Keratinocyte (primary cell): ENCODE measurements around the gene OR8A1.

Source experiments
- CTCF ChIP-seq, 3 experiments: IDR thresholded peaks in 1 of 3; conservative IDR thresholded peaks in 1 of 3; optimal IDR thresholded peaks in 1 of 3; 2 replicates in 2 of 3; 3 replicates in 1 of 3; pipeline versions ENCODE3 to v1.5.1; 2011; ENCODE audit warnings: low read length in 3 of 3, mild to moderate bottlenecking in 3 of 3, moderate library complexity in 2 of 3, control low read depth in 1 of 3, inconsistent platforms in 1 of 3; ENCODE audit not compliant: insufficient read depth in 2 of 3; ENCODE audit errors: extremely low read depth in 1 of 3
- EZH2 ChIP-seq: IDR thresholded peaks from one replicate; pipeline ENCODE4 v1.6.1; 2012; ENCODE audit warnings: inconsistent platforms, mild to moderate bottlenecking, low read length, moderate library complexity

- TF ChIP-seq CTCF (optimal IDR thresholded peaks at IDR 0.05 in 1 of 3, IDR thresholded peaks at IDR 0.05 in 1 of 3, conservative IDR thresholded peaks at IDR 0.05 in 1 of 3; ENCODE audit: extremely low read depth in 1 of 3, insufficient read depth in 2 of 3, low read length in 3 of 3): no peak
- no peak for TF ChIP-seq EZH2
Measured at GRCh38 chr11:124600621-124601320, 31.0 kb downstream of the OR8A1 start.
